Activated CD8-positive, alpha-beta memory T cell treated with anti-CD3 and anti-CD28 coated beads for 36 hours (primary cell): ENCODE results near the gene MBLAC1. TPM values are rescaled to one million over a fixed set of nuclear protein-coding genes. Genes with fewer than 3 reads are reported as not detected.

ENCODE experiments used
- CTCF ChIA-PET: fragments of 350-600 bp; sonication (Branson Sonifier 250); formaldehyde crosslinking; loops from one replicate; lab custom pipeline; 2021; ENCODE audit warnings: antibody characterized with exemption; lab: Charles Lee
- POLR2A ChIA-PET: fragments of 350-600 bp; sonication (Branson Sonifier 250); formaldehyde crosslinking; loops from one replicate; lab custom pipeline; 2021; ENCODE audit warnings: antibody characterized with exemption; lab: Charles Lee
- total RNA-seq, 2 experiments: library from RNA; stranded (reverse); gene quantifications; one replicate each; pipeline ENCODE4 v1.2.3, GENCODE V29; 2021

Gene MBLAC1, protein sequence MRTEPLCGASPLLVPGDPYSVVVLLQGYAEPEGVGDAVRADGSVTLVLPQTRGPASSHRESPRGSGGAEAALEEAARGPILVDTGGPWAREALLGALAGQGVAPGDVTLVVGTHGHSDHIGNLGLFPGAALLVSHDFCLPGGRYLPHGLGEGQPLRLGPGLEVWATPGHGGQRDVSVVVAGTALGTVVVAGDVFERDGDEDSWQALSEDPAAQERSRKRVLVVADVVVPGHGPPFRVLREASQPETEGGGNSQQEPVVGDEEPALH
- 1 to 10 TPM; 3.7 to 4.2 TPM for total RNA-seq

DNA sequence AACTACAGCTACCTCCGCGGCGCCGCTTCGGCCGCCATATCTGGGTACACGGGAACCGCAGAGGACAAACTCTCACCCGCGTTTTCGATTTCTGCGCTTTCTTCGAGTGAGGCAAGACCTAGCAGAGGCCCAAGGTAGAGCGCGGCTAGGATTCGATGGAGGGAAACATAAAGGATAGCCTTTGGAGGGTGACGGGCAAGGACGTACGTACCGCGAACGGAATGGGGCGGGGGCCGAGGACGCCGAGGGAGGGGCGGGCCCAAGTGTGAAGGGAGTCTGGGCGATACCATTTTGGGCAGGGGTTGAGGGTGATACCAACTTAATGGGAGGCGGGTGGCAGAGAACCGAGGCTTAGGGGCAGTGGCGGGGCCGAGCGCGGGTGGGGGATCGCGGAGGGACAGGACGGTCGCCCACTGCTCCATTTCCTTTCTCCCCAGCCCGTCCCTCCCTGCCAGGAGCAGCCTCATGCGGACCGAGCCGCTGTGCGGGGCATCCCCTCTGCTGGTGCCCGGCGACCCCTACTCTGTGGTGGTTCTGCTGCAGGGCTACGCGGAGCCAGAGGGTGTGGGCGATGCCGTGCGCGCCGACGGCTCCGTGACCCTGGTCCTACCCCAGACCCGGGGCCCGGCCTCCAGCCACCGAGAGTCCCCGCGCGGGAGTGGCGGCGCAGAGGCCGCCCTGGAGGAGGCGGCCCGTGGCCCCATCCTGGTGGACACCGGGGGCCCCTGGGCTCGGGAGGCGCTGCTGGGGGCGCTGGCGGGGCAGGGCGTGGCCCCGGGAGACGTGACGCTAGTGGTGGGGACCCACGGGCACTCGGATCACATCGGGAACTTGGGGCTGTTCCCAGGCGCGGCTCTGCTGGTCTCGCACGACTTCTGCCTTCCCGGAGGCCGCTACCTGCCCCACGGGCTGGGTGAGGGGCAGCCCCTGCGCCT, at the start of gene MBLAC1:
TSS of gene MBLAC1 (plus strand) at position 37 of the 935 bp plus-strand sequence. CDS start at position 466, 429 bp downstream.
- ChIA-PET CTCF (interaction anchor here (0.5 to 2.4 kb wide), 4 partner anchors 25 to 212 kb away, joined by 3 to 11 read pairs (median 6); partner anchors contain the start of genes AP4M1 and MCM7), POLR2A (interaction anchor here (0.5 to 1.9 kb wide), 4 partner anchors 22 to 302 kb away, joined by 3 to 14 read pairs (median 4); partner anchors contain the start of genes AP4M1, LAMTOR4 and MCM7)

DNA sequence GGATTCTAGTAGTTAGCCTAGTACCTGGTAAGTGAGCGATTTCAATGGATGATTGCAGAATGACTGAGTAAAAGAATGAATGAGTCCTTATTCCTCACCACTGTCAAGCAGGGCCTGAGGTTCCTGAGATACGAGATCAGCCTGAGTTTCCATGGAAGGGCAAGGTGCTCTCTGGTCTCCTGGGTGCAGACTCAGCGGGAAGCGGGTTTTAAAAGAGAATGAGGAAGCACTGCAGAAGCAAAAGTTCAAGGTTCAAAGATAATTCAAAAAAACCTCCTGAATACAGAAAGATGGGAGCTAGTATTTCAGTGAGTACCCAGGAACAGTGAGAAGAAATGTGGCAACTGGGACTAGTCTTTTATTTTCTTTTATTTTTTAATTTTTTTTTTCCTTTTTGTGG, 49.6 kb upstream of the MBLAC1 start:
- ChIA-PET POLR2A (interaction anchor here (0.6 kb wide), 1 partner anchor 1089 kb away, joined by 3 read pairs; no protein-coding TSS in a partner anchor), CTCF (interaction anchor here (1.3 kb wide), 1 partner anchor 16 kb away, joined by 3 read pairs; no protein-coding TSS in a partner anchor)

DNA sequence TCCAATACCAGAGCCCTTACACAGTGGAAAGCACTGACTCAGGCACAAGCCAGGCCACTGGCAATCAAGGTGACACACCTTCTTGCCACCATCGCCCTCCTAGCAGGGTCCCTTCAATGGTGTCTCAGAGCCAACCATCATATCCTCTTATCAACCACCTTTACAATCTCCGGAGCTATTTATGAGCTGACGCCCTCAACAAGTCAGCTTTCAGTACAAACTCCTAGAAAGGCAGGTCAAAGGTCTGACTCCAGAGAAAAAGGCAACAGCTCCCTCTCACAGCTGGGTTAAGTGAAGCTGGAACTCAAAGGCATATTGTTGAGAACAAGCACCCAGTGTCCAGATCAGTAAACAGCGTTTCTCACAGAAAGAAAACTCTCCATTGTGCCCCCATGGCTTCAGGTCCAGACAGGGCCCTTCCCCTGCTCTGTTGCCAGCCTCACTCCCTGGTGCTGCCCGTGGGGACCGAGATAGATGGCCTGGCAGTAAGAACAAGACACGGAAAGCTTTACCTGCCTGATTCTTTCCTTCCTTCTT, 47.7 kb upstream of the MBLAC1 start:
- ChIA-PET POLR2A (no interaction called here), CTCF (no interaction called here)

DNA sequence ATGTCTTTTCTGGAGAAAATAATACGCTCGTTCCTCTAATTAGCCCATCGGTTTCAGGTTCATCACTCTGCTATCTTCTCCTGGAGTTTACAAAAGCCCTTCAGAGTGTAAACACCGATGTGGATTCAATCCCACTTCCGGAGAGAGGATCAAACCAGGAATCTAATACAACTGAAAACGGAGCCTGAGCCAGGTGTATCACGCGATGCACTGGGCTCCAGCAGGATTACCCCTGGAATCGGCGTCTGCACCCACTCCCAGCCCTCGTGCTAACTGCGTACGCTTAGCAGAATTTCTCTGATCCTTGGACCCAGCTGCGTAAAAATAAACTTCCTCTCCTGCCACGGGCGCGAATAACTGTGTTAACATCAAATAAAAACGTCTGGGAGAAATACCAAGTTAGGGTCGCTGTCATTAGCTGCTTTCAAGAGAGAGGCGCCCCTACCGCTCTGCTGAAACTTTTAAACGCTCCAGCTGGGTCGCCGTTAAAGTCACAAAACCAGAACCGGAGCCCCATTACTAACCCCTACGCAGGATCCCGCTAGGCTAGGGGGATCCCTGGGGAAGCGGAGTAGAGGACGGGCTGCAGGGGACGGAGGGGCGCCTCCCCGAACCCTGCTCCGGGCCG, 45.7 kb upstream of the MBLAC1 start:
- ChIA-PET POLR2A (no interaction called here), CTCF (interaction anchor here (0.8 kb wide), 1 partner anchor 32 kb away, joined by 3 read pairs; no protein-coding TSS in a partner anchor)

DNA sequence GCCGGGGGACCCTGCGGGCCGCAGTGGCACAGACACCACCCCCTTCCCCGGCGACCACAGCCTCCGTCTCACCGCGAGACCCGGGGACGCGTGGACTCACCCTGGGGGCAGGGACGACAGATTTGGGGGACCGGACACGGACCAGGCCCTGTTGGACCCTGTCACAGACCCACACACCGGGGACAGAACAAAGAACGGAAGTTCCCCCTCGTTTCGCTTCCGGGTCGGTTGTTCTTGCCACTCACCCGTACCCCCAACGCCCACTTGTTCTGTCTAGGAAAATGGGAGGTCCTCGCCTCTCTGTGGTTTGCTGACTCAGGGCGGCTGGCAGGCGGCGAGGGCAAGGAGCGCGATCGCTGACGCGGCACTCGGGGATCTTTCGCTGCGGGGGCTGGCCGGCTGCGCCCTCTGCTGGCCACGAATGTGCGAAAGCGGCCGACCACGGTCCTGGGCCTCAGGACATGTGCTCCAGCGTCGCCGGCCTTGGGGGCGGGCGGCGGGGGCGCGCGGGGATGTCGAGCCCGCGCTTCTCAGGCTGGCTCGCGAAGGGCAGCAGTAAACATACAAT, 45.1 kb upstream of the MBLAC1 start, which contains the start of gene ZNF3:
TSS of gene ZNF3 (minus strand) at position 189 of the 568 bp plus-strand sequence. CDS start 4,366 bp downstream, outside the sequence.
- ChIA-PET POLR2A (interaction anchor here (1.1 to 1.4 kb wide), 2 partner anchors 19 to 83 kb away, joined by 4 to 21 read pairs; partner anchors contain the start of genes AP4M1 and MCM7), CTCF (interaction anchor here (0.6 to 1.3 kb wide), 4 partner anchors 12 to 39 kb away, joined by 3 to 9 read pairs (median 4); partner anchors contain the start of genes AP4M1 and MCM7)

DNA sequence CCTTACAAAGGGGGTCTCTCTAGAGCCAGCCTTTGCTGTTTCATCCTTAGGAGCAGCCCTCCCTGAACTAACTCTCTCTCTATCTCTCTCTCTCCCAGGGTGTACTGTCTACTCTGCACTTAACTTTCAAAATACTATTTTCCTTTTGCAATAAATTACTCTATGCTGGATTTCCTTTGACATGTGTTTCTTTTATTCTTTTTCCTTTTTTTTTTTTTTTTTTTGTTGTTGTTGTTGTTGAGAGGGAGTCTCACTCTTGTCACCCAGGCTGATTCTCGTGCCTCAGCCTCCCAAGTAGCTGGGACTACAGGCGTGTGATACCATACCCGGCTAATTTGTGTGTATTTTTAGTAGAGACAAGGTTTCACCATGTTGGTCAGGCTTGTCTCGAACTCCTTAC, 43.8 kb upstream of the MBLAC1 start:
- ChIA-PET POLR2A (interaction anchor here (0.6 to 1.4 kb wide), 9 partner anchors 8 to 451 kb away, joined by 3 to 21 read pairs (median 4); partner anchors contain the start of genes AP4M1, MCM7 and ZSCAN21), CTCF (interaction anchor here (0.7 to 1.3 kb wide), 5 partner anchors 12 to 659 kb away, joined by 3 to 9 read pairs (median 4); partner anchors contain the start of genes AP4M1 and MCM7)

DNA sequence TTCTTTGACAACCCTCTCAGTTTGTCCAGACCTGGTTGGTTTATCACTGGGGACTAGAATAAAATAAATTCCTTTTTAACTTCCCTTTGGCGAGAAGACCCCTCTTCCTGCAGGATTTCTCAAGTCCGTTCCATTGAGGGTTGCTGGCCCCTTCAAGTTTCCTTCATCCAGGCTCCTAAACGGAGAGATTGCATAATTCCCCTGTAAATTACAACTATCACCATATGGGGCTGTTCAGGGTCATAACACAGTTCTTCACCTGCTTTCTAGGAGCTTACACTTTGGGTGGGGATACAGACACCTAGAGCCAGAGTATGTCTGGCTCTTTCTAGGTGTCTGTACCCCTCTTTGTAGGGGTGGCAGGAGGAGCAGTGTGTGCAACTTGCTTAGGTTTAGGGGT, 41.3 kb upstream of the MBLAC1 start:
- CTCF ChIA-PET = no interaction called here
- POLR2A ChIA-PET = no interaction called here

DNA sequence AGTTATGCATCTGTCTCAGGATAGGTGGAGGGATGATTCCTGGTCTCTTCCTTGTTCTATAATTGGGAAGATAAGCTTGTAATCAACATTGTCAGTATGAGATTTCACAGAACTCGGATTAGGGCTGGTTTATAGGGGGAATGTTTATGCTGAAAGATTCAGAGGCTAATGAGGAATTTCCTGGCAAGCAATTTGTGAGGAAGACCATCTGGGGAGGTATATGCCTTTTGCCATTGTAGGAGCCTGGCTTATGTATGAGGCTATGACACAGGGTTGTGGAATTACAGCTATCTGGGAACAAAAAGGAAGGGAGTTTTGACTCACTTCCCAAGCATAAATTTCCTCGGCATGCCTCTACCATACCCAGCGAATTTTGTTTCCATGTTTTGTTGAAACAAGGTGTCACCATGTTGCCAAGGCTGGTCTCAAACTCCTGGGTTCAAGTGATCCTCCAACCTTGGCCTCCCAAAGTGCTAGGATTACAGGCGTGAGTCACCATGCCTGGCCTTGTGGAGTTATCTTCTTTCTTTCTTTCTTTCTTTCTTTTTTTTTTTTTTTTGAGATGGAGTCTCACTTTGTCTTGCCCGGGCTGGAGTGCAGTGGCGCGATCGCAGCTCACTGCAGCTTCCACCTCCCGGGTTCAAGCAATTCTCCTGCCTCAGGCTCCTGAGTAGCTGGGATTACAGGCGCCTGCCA, 39.6 kb upstream of the MBLAC1 start:
- CTCF ChIA-PET = interaction anchor here (1.5 kb wide), 1 partner anchor 12 kb away, joined by 4 read pairs; no protein-coding TSS in a partner anchor
- POLR2A ChIA-PET = interaction anchor here (0.6 kb wide), 1 partner anchor 50 kb away, joined by 3 read pairs; no protein-coding TSS in a partner anchor

DNA sequence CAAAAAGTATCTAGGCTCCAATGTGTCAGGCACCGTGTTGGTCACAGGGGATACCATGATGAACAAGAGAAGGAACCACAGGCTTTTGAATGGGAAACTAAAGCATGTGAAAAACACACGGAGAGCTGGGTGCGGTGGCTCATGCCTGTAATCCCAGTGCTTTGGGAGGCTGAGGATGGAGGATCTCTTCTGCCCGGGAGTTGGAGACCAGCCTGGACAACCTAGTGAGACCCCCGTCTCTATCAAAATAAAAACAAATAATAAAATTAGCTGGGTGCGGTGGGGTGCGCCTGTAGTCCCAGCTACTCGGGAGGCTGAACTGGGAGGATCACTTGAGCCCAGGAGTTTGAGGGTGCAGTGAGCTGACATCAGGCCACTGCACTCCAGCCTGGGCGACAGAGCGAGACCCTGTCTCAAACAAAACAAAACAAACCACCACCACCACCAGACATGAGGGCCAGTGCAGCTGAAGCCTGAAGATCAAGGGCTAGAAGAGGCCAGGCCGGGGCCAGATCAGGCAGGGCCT, 38.6 kb upstream of the MBLAC1 start:
- ChIA-PET CTCF (no interaction called here), POLR2A (interaction anchor here (6.1 kb wide), 1 partner anchor 13 kb away, joined by 45 read pairs; the partner anchor contains the start of genes AP4M1 and MCM7)

DNA sequence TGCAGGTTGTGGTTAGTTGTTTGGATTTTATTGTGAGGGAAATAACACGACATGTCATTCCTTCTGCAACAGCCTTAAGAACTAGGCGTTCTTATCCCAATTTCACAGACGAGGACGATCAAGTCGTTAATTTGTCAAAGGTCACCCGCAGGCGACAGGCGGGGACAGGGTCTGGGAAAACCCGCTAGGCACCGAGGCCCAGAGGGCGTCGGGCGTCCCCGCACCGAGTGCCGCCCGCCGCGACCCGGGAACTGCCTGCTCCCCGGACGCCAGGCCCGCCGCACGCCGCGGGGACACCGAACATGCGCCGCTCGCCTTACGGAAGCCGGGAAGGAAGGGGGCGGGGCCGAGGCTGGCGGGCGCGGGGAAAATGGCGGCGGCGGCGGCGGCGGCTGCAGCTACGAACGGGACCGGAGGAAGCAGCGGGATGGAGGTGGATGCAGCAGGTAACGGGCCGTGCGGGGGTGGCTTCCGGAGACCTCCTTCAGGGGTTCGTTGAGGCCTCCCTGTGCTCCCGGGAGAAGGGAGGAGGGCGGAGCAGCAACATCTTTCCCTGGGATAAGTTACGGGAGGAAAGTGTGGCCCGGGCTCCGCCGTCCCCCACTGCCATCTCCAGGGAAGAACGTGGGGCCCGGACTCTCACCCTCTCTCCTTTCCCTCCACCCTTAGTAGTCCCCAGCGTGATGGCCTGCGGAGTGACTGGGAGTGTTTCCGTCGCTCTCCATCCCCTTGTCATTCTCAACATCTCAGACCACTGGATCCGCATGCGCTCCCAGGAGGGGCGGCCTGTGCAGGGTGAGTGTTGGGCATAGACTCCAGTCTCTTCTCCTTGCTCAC, 37.9 kb upstream of the MBLAC1 start, which contains the start of gene COPS6:
TSS of gene COPS6 (plus strand) at position 349 of the 837 bp plus-strand sequence. CDS start at position 371, 22 bp downstream.
- CTCF ChIA-PET = no interaction called here

DNA sequence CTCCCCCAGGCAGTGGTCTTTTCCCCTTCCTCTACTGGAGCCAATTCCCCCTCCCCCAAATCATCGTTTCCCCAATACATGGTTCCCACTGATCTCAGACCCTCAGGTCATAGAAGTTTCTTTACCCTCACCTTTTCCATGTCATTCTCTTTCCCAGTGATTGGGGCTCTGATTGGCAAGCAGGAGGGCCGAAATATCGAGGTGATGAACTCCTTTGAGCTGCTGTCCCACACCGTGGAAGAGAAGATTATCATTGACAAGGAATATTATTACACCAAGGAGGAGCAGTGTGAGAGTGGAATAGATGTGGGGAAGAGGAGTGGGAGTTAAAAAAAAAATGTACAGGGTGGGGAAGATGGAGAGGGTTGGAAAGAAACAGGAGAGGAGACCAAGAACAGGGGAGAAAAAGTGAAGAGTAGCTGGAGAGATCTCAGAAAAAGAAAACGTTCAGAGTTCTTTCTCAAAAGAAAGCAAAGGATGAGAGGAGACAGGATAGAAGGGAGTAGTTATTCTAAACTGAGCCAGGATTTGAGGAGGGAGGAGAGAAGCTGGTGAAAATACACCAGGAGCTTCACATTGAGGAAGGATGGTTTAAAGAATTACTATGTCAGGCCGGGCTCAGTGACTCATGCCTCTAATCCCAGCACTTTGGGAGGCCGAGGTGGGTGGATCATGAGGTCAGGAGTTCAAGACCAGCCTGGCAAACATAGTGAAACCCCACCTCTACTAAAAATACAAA, 37.1 kb upstream of the MBLAC1 start:
- CTCF ChIA-PET = interaction anchor here (1.2 to 2.3 kb wide), 2 partner anchors 36 to 51 kb away, joined by 3 to 7 read pairs; partner anchors contain the start of gene MBLAC1
- POLR2A ChIA-PET = interaction anchor here (0.6 to 6.1 kb wide), 3 partner anchors 11 to 28 kb away, joined by 3 to 45 read pairs (median 11); partner anchors contain the start of genes AP4M1 and MCM7

More for the DNA sequence above, 37.9 kb upstream of the MBLAC1 start, which contains the start of gene COPS6:
- POLR2A ChIA-PET = interaction anchor here (6.1 kb wide), 1 partner anchor 12 kb away, joined by 45 read pairs; the partner anchor contains the start of genes AP4M1 and MCM7

DNA sequence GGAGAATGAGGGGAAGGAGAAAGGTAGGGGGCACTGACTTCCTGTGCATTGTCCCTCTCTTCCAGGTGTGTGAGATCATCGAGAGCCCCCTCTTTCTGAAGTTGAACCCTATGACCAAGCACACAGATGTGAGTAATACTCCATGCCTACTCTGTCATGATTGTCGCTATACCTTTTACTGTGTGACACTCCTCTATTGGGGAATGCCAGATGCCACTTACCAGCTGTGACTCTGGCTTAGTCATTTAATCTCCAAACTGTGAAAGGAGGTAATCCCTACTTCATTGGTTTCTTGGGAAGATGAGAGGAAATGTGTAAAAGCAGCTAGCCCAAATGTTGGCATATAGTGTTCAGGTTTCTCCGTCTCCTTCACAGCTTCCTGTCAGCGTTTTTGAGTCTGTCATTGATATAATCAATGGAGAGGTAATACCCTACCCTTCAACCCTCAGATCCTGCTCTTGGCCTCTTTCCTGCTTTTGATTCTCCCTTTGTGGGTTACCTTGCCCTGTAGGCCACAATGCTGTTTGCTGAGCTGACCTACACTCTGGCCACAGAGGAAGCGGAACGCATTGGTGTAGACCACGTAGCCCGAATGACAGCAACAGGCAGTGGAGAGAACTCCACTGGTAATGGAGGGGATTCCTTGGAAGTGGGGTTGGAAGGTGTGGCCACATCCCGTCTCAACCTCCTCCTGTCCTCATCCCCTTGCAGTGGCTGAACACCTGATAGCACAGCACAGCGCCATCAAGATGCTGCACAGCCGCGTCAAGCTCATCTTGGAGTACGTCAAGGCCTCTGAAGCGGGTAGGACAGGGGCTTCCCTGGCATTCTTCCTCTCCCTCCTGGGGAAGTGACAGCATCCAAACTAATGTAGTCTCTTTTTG, 36.0 kb upstream of the MBLAC1 start:
- POLR2A ChIA-PET = interaction anchor here (0.6 to 6.1 kb wide), 4 partner anchors 8 to 66 kb away, joined by 3 to 45 read pairs (median 3); partner anchors contain the start of genes AP4M1 and MCM7
- CTCF ChIA-PET = interaction anchor here (0.6 to 2.3 kb wide), 5 partner anchors 11 to 401 kb away, joined by 3 to 7 read pairs (median 3); partner anchors contain the start of gene MBLAC1

DNA sequence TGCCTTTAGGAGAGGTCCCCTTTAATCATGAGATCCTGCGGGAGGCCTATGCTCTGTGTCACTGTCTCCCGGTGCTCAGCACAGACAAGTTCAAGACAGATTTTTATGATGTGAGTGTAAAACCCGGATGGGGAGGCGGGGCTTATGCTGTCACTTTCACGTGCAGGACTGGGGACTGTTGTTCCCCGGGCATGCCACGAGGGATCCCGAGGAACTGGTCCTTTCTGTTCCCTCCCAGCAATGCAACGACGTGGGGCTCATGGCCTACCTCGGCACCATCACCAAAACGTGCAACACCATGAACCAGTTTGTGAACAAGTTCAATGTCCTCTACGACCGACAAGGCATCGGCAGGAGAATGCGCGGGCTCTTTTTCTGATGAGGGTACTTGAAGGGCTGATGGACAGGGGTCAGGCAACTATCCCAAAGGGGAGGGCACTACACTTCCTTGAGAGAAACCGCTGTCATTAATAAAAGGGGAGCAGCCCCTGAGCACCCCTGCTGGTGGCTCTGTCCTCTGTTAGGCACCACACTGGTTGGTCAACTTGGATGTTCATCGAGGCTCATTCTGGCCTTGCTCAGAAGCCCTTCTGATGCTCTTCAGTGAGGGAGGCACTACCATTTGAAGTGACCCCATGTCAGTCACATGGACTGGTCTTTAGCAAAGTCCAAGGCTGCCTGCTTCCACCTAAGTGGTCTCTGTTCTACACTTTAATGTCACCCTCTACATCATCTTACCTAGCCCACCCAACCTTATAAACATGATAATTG, 35.2 kb upstream of the MBLAC1 start:
- CTCF ChIA-PET = interaction anchor here (1.5 to 2.3 kb wide), 2 partner anchors 11 to 34 kb away, joined by 4 to 7 read pairs; partner anchors contain the start of gene MBLAC1
- POLR2A ChIA-PET = interaction anchor here (0.9 to 6.1 kb wide), 2 partner anchors 9 kb away, joined by 3 to 45 read pairs; partner anchors contain the start of genes AP4M1 and MCM7
